Neural crest cell (in vitro differentiated cells): ENCODE results near the gene REEP6. TPM values are rescaled to one million over a fixed set of nuclear protein-coding genes. Genes with fewer than 3 reads are reported as not detected.

Source experiments
- DNase-seq: peaks from one replicate; pipeline ENCODE4 v3.0.0; 2021; ENCODE audit warnings: low read depth, mixed read lengths, low spot score
- H3K27ac Mint-ChIP-seq: one replicate; pipeline ENCODE4 v1.8.0; 2021; ENCODE audit warnings: mild to moderate bottlenecking, mixed read lengths; ENCODE audit not compliant: unreplicated experiment
- H3K27me3 Mint-ChIP-seq: 2 replicates; pipeline ENCODE4 v1.8.0; 2021; ENCODE audit warnings: low read depth, mild to moderate bottlenecking, mixed read lengths
- H3K36me3 Mint-ChIP-seq: 2 replicates; pipeline ENCODE4 v1.8.0; 2021; ENCODE audit warnings: low read depth, mild to moderate bottlenecking, mixed read lengths
- H3K4me1 Mint-ChIP-seq: 2 replicates; pipeline ENCODE4 v1.8.0; 2021; ENCODE audit warnings: mixed read lengths
- H3K4me3 Mint-ChIP-seq: one replicate; pipeline ENCODE4 v1.8.0; 2021; ENCODE audit warnings: mild to moderate bottlenecking, mixed read lengths
- H3K9me3 Mint-ChIP-seq: 2 replicates; pipeline ENCODE4 v1.8.0; 2021; ENCODE audit warnings: mixed read lengths
- total RNA-seq: library from RNA; stranded (reverse); gene quantifications from 2 replicates; pipeline ENCODE4 v1.2.1, GENCODE V29; 2021
- TF ChIP-seq, protein P1 (sequence below): fragments of 200-600 bp; sonication (generic); conservative IDR thresholded peaks from 2 replicates; pipeline ENCODE4 v1.5.0; 2021; ENCODE audit warnings: antibody characterized with exemption, mild to moderate bottlenecking

The REEP6 gene
- total RNA-seq, 1 donor from 2014 or later, result 8.2 TPM

- no peak overlapping the region for H3K4me3 Mint-ChIP-seq
- TF ChIP-seq, protein P1, sequence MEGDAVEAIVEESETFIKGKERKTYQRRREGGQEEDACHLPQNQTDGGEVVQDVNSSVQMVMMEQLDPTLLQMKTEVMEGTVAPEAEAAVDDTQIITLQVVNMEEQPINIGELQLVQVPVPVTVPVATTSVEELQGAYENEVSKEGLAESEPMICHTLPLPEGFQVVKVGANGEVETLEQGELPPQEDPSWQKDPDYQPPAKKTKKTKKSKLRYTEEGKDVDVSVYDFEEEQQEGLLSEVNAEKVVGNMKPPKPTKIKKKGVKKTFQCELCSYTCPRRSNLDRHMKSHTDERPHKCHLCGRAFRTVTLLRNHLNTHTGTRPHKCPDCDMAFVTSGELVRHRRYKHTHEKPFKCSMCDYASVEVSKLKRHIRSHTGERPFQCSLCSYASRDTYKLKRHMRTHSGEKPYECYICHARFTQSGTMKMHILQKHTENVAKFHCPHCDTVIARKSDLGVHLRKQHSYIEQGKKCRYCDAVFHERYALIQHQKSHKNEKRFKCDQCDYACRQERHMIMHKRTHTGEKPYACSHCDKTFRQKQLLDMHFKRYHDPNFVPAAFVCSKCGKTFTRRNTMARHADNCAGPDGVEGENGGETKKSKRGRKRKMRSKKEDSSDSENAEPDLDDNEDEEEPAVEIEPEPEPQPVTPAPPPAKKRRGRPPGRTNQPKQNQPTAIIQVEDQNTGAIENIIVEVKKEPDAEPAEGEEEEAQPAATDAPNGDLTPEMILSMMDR, result no peak
- no peaks in the 10 kb centered on the region for H3K27me3 Mint-ChIP-seq
- no peak for DNase-seq
- H3K27ac Mint-ChIP-seq, result no peak overlapping the region
- H3K4me1 Mint-ChIP-seq, result peaks cover 7% of the 10 kb centered on the region
- no peaks in the 10 kb centered on the region for H3K36me3 Mint-ChIP-seq
- no peaks in the 10 kb centered on the region for H3K9me3 Mint-ChIP-seq
These were observed 8.4 kb upstream of the REEP6 start for GRCh38 chr19:1482361-1483130.

DNA sequence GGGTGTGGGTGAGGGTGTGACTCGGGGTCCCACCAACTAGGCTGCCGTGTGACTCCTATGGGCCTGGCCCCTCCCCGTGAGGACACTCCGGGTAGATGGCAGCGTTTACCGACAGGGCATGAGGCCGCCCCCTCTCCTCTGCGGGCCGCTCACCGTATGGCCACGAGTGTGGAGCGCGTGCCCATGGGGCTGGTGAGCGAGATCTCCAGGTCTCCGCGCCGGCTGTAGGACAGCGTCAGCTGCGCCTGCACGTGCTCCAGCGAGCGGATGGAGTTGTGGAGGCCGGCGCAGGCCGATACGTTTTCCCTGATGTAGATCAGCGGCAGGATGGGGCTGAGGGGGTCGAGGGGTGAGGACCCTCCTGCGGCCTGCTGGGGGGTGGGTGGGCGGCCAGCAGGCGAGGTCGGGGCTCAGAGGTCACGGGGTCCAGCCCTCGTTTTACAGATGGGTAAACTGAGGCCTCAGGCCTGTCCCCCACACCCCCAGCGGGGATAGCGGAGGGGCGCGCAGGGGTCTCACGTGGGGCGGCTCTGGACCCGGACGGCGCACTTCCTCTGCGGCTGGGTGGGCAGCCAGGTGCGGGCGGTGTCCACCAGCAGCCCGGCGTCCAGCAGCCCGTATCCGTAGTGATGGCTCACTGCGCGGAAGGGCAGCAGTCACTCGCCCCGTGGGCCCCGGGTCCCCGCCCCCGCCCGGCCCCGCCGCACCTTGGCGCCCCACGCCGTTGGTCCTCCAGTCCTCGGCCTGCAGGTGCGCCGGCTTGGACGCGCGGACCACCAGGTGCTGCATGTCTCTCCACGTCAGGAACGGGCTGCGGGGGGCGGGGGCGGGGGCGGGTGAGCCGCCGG, 7.6 kb upstream of the REEP6 start:
- H3K4me1 Mint-ChIP-seq, result peaks cover 6% of the 10 kb centered on the region
- no peak overlapping the region for H3K27ac Mint-ChIP-seq
- TF ChIP-seq, protein P1, result no peak
- DNase-seq, result no peak
- H3K4me3 Mint-ChIP-seq, result no peak overlapping the region
- no peaks in the 10 kb centered on the region for H3K9me3 Mint-ChIP-seq
- no peaks in the 10 kb centered on the region for H3K36me3 Mint-ChIP-seq
- no peaks in the 10 kb centered on the region for H3K27me3 Mint-ChIP-seq

GRCh38 chr19:1483979-1484428, 7.0 kb upstream of the REEP6 start:
- H3K4me3 Mint-ChIP-seq, result no peak overlapping the region
- TF ChIP-seq, protein P1, result no peak
- H3K27ac Mint-ChIP-seq, result no peak overlapping the region
- H3K9me3 Mint-ChIP-seq, result no peaks in the 10 kb centered on the region
- H3K27me3 Mint-ChIP-seq, result no peaks in the 10 kb centered on the region
- peaks cover 4% of the 10 kb centered on the region for H3K4me1 Mint-ChIP-seq
- no peak for DNase-seq
- no peaks in the 10 kb centered on the region for H3K36me3 Mint-ChIP-seq

GRCh38 chr19:1486720-1487575, 4.0 kb upstream of the REEP6 start:
- DNase-seq, result no peak
- H3K27ac Mint-ChIP-seq, result no peak overlapping the region
- peaks cover 9% of the 10 kb centered on the region for H3K27me3 Mint-ChIP-seq
- no peaks in the 10 kb centered on the region for H3K9me3 Mint-ChIP-seq
- TF ChIP-seq, protein P1, result no peak
- H3K36me3 Mint-ChIP-seq, result no peaks in the 10 kb centered on the region
- H3K4me1 Mint-ChIP-seq, result peaks cover 9% of the 10 kb centered on the region
- no peak overlapping the region for H3K4me3 Mint-ChIP-seq
